H1 (cell line): ENCODE results near the gene ATXN2. TPM values are rescaled to one million over a fixed set of nuclear protein-coding genes. Genes with fewer than 3 reads are reported as not detected.

Experiments
- CHD7 ChIP-seq: fragments of 300-600 bp; sonication (generic); IDR thresholded peaks from 2 replicates; pipeline ENCODE4 v1.7.1; 2012; ENCODE audit warnings: low read length, moderate library complexity, mild to moderate bottlenecking, inconsistent platforms; ENCODE audit not compliant: insufficient replicate concordance
- NRF1 ChIP-seq: IDR thresholded peaks from 2 replicates; pipeline ENCODE4 v1.6.1; 2011; ENCODE audit warnings: mild to moderate bottlenecking, low read depth, low read length, improper control_type of control experiment
- POLR2A ChIP-seq, 2 experiments: IDR thresholded peaks; 1 replicate in 1 of 2; 2 replicates in 1 of 2; pipeline ENCODE4 v1.6.1; 2011; ENCODE audit warnings: low read depth in 2 of 2, low read length in 2 of 2, mild to moderate bottlenecking in 2 of 2; ENCODE audit errors: control extremely low read depth in 1 of 2
- TBP ChIP-seq: IDR thresholded peaks from 2 replicates; pipeline ENCODE4 v1.6.1; 2011; ENCODE audit warnings: low read depth, low read length, improper control_type of control experiment
- polyA plus RNA-seq, 7 experiments: library from polyadenylated mRNA; depleted of rRNA in 3 of 7; stranded (reverse) in 5 of 7; unstranded in 2 of 7; fragments of >200 nt in 5 of 7; fragments of 200-250 nt in 2 of 7; gene quantifications; 1 replicate in 5 of 7; 2 replicates in 1 of 7; 4 replicates in 1 of 7; pipeline versions ENCODE4 v1.2.1 to v1.2.3, GENCODE V29; 2011 to 2013; ENCODE audit warnings: missing spikeins in 2 of 7, mixed read lengths in 2 of 7
- total RNA-seq: library from RNA; stranded (reverse); fragmentation: NEBNext Ultra II Directional; extraction: Animal tissue kit (Norgen Biotek cat#: 25700); gene quantifications from 2 replicates; pipeline ENCODE4 v1.2.1, GENCODE V29; 2021

ATXN2 gene
- total and polyA plus RNA-seq, 2 of the 8 experiments (the other 6 are each of a cell fraction or from before 2014, with no cell fraction given) = 46.6 to 80.7 TPM

GRCh38 chr12:111458546-111459172, 140.5 kb downstream of the ATXN2 start (continued):
- TF ChIP-seq CHD7 (no peak), POLR2A (IDR thresholded peaks at IDR 0.05; ENCODE audit: control extremely low read depth in 1 of 2, low read depth in 2 of 2, low read length in 2 of 2) (no peak), TBP (no peak), NRF1 (no peak)
- TF ChIP-seq, all 59 proteins: peak for 0
